ENCODE results near the gene PRDX3. TPM values are rescaled to one million over a fixed set of nuclear protein-coding genes. Genes with fewer than 3 reads are reported as not detected.
A peak's percentile ranks its signal among the peaks of the same experiment; 100 is the strongest.

The PRDX3 gene
- total RNA-seq, 1 donor from 2014 or later = 110 TPM

DNA sequence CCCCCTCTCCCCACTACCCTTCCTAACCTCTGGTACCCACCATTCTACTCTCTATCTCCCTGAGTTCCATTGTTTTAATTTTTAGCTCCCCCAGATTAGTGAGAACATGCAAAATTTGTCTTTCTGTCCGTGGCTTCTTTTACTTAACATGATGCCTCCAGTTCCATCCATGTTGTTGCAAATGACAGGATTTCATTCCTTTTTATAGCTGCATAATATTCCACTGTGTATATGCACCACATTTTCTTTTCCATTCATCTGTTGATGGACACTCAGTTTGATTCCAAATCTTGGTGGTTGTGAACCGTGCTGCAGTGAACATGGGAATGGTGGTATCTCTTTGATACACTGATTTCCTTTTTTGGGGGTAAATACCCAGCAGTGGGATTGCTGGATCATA is 52.7 kb downstream of the PRDX3 start:
- no peaks in the 10 kb centered on the region for H3K27me3 ChIP-seq (ENCODE audit: control insufficient read depth, insufficient read depth, low read length)
- TF ChIP-seq, protein P1, sequence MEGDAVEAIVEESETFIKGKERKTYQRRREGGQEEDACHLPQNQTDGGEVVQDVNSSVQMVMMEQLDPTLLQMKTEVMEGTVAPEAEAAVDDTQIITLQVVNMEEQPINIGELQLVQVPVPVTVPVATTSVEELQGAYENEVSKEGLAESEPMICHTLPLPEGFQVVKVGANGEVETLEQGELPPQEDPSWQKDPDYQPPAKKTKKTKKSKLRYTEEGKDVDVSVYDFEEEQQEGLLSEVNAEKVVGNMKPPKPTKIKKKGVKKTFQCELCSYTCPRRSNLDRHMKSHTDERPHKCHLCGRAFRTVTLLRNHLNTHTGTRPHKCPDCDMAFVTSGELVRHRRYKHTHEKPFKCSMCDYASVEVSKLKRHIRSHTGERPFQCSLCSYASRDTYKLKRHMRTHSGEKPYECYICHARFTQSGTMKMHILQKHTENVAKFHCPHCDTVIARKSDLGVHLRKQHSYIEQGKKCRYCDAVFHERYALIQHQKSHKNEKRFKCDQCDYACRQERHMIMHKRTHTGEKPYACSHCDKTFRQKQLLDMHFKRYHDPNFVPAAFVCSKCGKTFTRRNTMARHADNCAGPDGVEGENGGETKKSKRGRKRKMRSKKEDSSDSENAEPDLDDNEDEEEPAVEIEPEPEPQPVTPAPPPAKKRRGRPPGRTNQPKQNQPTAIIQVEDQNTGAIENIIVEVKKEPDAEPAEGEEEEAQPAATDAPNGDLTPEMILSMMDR (IDR thresholded peaks at IDR 0.05; ENCODE audit: insufficient read depth, low read length, severe bottlenecking) = no peak
- FAIRE-seq = no peak
- DNase-seq (ENCODE audit: low read depth) = no peak
- H3K36me3 ChIP-seq (ENCODE audit: control insufficient read depth, insufficient read depth, low read length) = peaks cover 10% of the 10 kb centered on the region
- H3K4me3 ChIP-seq (ENCODE audit: low read depth, low read length) = no peak overlapping the region

DNA sequence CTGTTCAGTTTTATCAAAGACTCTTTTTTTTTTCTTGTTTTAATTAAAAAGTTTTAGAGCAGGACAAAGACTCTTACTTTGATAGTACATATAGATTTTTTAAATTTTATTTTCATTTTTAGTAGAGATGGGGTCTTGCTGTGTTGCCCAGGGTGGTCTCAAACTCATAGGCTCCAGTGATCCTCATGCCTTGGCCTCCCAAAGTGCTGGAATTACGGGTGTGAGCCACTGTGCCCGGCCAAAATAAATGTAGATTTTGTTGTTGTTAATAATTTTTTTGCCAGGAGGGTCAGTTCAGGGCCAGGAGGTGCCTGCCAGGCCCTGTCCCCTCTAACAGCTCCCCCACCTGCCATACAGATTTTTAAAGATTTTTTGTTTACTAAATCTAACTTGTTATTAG is 57.7 kb downstream of the PRDX3 start:
- DNase-seq (ENCODE audit: low read depth) = no peak
- H3K36me3 ChIP-seq (ENCODE audit: control insufficient read depth, insufficient read depth, low read length) = peaks cover 15% of the 10 kb centered on the region
- FAIRE-seq = no peak
- H3K27me3 ChIP-seq (ENCODE audit: control insufficient read depth, insufficient read depth, low read length) = no peaks in the 10 kb centered on the region
- TF ChIP-seq, protein P1 (IDR thresholded peaks at IDR 0.05; ENCODE audit: insufficient read depth, low read length, severe bottlenecking) = no peak
- no peak overlapping the region for H3K4me3 ChIP-seq (ENCODE audit: low read depth, low read length)

DNA sequence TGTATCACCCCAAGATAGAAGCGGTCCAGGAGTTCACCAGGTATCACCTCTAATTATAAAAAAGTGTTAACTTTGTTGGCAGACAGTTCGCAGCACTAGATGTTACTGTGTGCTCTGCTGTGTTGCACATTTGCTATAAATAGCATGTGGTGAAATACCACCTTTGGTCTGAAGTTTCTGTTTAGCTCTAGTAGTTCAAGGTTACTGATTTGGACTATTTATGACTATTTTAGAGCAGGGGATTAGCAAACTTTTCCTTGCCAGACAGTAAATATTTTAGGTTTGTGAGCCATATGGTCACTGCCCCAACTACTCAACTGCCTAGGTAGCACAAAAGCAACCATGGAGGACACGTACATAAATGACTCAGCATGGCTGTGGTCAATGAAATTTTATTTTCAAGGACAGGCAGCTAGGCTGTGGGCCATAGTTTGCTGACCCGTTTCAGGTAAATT is 58.2 kb downstream of the PRDX3 start:
- peaks cover 15% of the 10 kb centered on the region for H3K36me3 ChIP-seq (ENCODE audit: control insufficient read depth, insufficient read depth, low read length)
- peak; percentile 83 for FAIRE-seq
- H3K4me3 ChIP-seq (ENCODE audit: low read depth, low read length) = no peak overlapping the region
- no peaks in the 10 kb centered on the region for H3K27me3 ChIP-seq (ENCODE audit: control insufficient read depth, insufficient read depth, low read length)
- TF ChIP-seq, protein P1 (IDR thresholded peaks at IDR 0.05; ENCODE audit: insufficient read depth, low read length, severe bottlenecking) = no peak
- DNase-seq (ENCODE audit: low read depth) = no peak

DNA sequence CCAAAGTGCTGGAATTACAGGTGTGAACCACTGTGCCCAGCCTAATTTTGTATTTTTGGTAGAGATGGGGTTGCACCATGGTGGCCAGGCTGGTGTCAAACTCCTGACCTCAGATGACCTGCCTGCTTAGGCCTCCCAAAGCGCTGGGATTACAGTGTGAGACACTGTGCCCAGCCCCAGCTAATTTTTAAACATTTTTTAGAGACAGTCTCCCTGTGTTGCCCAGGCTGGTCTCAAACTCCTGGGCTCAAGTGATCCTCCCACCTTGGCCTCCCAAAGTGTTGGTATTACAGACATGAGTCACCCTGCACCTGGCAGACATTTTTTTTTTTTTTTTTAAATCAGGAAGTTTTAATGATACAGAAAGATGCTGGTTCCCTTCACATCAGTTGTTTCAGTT is 59.2 kb downstream of the PRDX3 start:
- H3K27me3 ChIP-seq (ENCODE audit: control insufficient read depth, insufficient read depth, low read length) = no peaks in the 10 kb centered on the region
- H3K36me3 ChIP-seq (ENCODE audit: control insufficient read depth, insufficient read depth, low read length) = peaks cover 16% of the 10 kb centered on the region
- TF ChIP-seq, protein P1 (IDR thresholded peaks at IDR 0.05; ENCODE audit: insufficient read depth, low read length, severe bottlenecking) = no peak
- no peak for FAIRE-seq
- no peak for DNase-seq (ENCODE audit: low read depth)
- H3K4me3 ChIP-seq (ENCODE audit: low read depth, low read length) = no peak overlapping the region

DNA sequence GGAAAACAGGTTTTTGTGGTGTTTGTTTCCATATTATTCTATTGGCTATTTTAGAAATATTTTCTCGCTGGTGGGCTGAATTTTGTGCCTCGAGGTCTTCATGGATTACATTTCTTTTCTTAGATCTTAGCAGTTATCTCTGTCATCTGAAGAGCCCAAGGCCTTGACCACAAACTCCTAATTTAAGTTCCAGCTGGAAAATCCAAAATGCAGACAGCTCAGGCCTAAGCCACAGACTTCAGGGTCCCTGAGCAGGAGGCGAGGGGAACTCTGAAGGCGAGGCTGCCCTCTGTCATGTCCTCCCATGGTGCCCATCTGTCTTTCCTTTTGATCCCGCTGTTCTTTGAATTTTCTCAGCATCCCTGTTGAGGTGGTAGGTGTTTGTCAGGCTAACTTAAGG is 60.4 kb downstream of the PRDX3 start:
- Histone ChIP-seq H3K4me3 (ENCODE audit: low read depth, low read length) (no peak overlapping the region), H3K27me3 (ENCODE audit: control insufficient read depth, insufficient read depth, low read length) (no peaks in the 10 kb centered on the region), H3K36me3 (ENCODE audit: control insufficient read depth, insufficient read depth, low read length) (peaks cover 19% of the 10 kb centered on the region)
- DNase-seq (ENCODE audit: low read depth) (no peak), FAIRE-seq (no peak)
- TF ChIP-seq, protein P1 (IDR thresholded peaks at IDR 0.05; ENCODE audit: insufficient read depth, low read length, severe bottlenecking) = no peak

Other genes starting within 250 kb of the PRDX3 start
- gene NANOS1, start 149.1 kb downstream of the PRDX3 start, total RNA-seq = 0.79 and 1.3 TPM in 2 replicates
- 124 and 150 TPM in 2 replicates for gene EIF3A, start 98.0 kb downstream of the PRDX3 start, total RNA-seq
- 59.0 and 67.3 TPM in 2 replicates for gene DENND10, start 74.7 kb downstream of the PRDX3 start, total RNA-seq
- 19.5 and 21.6 TPM in 2 replicates for gene SFXN4, start 13.1 kb downstream of the PRDX3 start, total RNA-seq
- gene GRK5, start 28.8 kb upstream of the PRDX3 start, total RNA-seq = 1.5 and 2.4 TPM in 2 replicates

Measured in bronchial epithelial cell (primary cell).